Liver (tissue), 9 donors: ENCODE measurements around the gene FGF3. TPM values are rescaled to one million over a fixed set of nuclear protein-coding genes. Genes with fewer than 3 reads are reported as not detected.

ENCODE experiments used
- DNase-seq: peaks from one replicate; pipeline ENCODE4 v3.0.0-alpha.2; 2017; ENCODE audit warnings: low spot score
- H3K27ac ChIP-seq, 2 donors: one replicate each; pipeline ENCODE4 v1.7.0; 2013; ENCODE audit warnings: inconsistent platforms in 2 of 2, low read length in 2 of 2, control low read depth in 1 of 2, low read depth in 1 of 2, mild to moderate bottlenecking in 1 of 2
- H3K27me3 ChIP-seq, 4 donors: one replicate each; pipeline versions ENCODE4 v1.6.1 to v1.7.0; 2013; ENCODE audit warnings: low read length in 3 of 4, inconsistent platforms in 1 of 4, mild to moderate bottlenecking in 1 of 4, moderate library complexity in 1 of 4; ENCODE audit not compliant: control insufficient read depth in 4 of 4, insufficient read depth in 4 of 4
- H3K36me3 ChIP-seq, 4 donors: one replicate each; pipeline versions ENCODE4 v1.6.1 to v1.7.0; 2013; ENCODE audit warnings: low read length in 3 of 4, mild to moderate bottlenecking in 3 of 4, low read depth in 1 of 4, moderate library complexity in 1 of 4; ENCODE audit not compliant: control insufficient read depth in 4 of 4, insufficient read depth in 3 of 4
- H3K4me1 ChIP-seq, 4 donors: one replicate each; pipeline versions ENCODE4 v1.6.1 to v1.7.0; 2013; ENCODE audit warnings: low read length in 3 of 4, mild to moderate bottlenecking in 3 of 4, moderate library complexity in 1 of 4; ENCODE audit not compliant: control insufficient read depth in 4 of 4, insufficient read depth in 4 of 4
- H3K4me3 ChIP-seq, 3 donors: one replicate each; pipeline versions ENCODE4 v1.6.1 to v1.7.0; 2013; ENCODE audit warnings: low read length in 3 of 3, control low read depth in 1 of 3, low read depth in 1 of 3, mild to moderate bottlenecking in 1 of 3
- H3K9ac ChIP-seq, 2 donors: one replicate each; pipeline ENCODE4 v1.7.0; 2013; ENCODE audit warnings: low read length in 2 of 2, mild to moderate bottlenecking in 2 of 2, moderate library complexity in 2 of 2, control low read depth in 1 of 2, low read depth in 1 of 2
- H3K9me3 ChIP-seq, 4 donors: one replicate each; pipeline versions ENCODE4 v1.6.1 to v1.7.0; 2013; ENCODE audit warnings: low read length in 3 of 4; ENCODE audit not compliant: control insufficient read depth in 4 of 4
- EGR1 ChIP-seq, 2 donors: IDR thresholded peaks; 2 replicates each; pipeline ENCODE4 v1.6.1; 2016 to 2018; ENCODE audit warnings: antibody characterized with exemption in 2 of 2, low read depth in 2 of 2
- FOXA2 ChIP-seq: IDR thresholded peaks from 2 replicates; pipeline ENCODE4 v1.6.1; 2016; ENCODE audit warnings: antibody characterized with exemption
- GABPA ChIP-seq, 2 donors: IDR thresholded peaks in 1 of 2; conservative IDR thresholded peaks in 1 of 2; 2 replicates each; pipeline ENCODE4 v1.6.1; 2016; ENCODE audit warnings: antibody characterized with exemption in 2 of 2, mild to moderate bottlenecking in 1 of 2, moderate library complexity in 1 of 2
- HNF4G ChIP-seq: IDR thresholded peaks from 2 replicates; pipeline ENCODE4 v1.6.1; 2016; ENCODE audit warnings: antibody characterized with exemption
- JUND ChIP-seq, 2 donors: IDR thresholded peaks; 2 replicates each; pipeline ENCODE4 v1.6.1; 2016; ENCODE audit warnings: antibody characterized with exemption in 2 of 2
- MAX ChIP-seq: IDR thresholded peaks from 2 replicates; pipeline ENCODE4 v1.6.1; 2016; ENCODE audit warnings: antibody characterized with exemption
- NR2F2 ChIP-seq: IDR thresholded peaks from 2 replicates; pipeline ENCODE4 v1.6.1; 2016; ENCODE audit warnings: antibody characterized with exemption
- RAD21 ChIP-seq, 2 donors: IDR thresholded peaks; 2 replicates each; pipeline ENCODE4 v1.6.1; 2016; ENCODE audit warnings: antibody characterized with exemption in 2 of 2, mild to moderate bottlenecking in 2 of 2
- REST ChIP-seq: IDR thresholded peaks from 2 replicates; pipeline ENCODE4 v1.6.1; 2016; ENCODE audit warnings: antibody characterized with exemption, mild to moderate bottlenecking
- SP1 ChIP-seq: IDR thresholded peaks from 2 replicates; pipeline ENCODE4 v1.6.1; 2018; ENCODE audit warnings: antibody characterized with exemption, mild to moderate bottlenecking
- YY1 ChIP-seq: IDR thresholded peaks from 2 replicates; pipeline ENCODE4 v1.6.1; 2016; ENCODE audit warnings: antibody characterized with exemption, mild to moderate bottlenecking
- WGBS: extraction: QIAGEN DNeasy Blood & Tissue Kit; methylation state at CpG from one replicate; pipeline ENCODE4 v1.1.7; 2013; 5-methylcytosine and 5-hydroxymethylcytosine counted together
- polyA plus RNA-seq, 2 donors: library from polyadenylated mRNA; stranded (reverse) in 1 of 2; unstranded in 1 of 2; fragments of 200-250 nt in 1 of 2; fragments of >200 nt in 1 of 2; fragmentation: Nextera tagmentation in 1 of 2; extraction: Ambion mirVana in 1 of 2; gene quantifications; one replicate each; pipeline versions ENCODE4 v1.2.1 to v1.2.3, GENCODE V29; 2013 to 2015
- total RNA-seq, 2 donors: library from RNA; depleted of rRNA; stranded (reverse); fragments of >200 nt; gene quantifications; one replicate each; pipeline ENCODE4 v1.2.3, GENCODE V29; 2014
- TF ChIP-seq, protein P1 (sequence below): IDR thresholded peaks from 2 replicates; pipeline ENCODE4 v1.6.1; 2016; ENCODE audit warnings: antibody characterized with exemption
- donor health status: healthy.
- donor health status: healthy.
- donor health status: healthy.
- donor health status: healthy.
- donor health status: healthy.

FGF3 gene
- total and polyA plus RNA-seq, 4 donors: not detected

DNA sequence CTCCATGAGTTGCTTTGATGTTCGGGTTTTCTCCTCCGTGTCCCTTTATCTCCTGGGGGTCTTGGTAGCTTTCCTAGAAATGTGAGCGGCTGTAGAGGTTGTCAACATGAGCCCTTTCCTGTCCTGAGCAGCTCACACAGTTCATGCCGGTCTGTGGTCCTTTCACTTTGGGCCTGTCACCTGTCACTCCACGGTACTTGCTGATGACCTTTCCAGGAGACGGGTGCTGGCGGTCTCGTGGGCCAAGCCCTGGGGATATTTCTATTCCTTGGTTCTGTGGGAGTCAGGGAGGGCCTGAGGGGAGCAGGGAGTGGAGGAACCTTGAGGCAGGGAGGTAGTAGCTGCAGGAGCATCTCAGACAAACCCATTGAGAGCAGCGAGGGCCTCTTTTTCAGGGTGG lies 23.2 kb downstream of the FGF3 start:
- no peak for TF ChIP-seq SP1
- no peak for TF ChIP-seq REST
- TF ChIP-seq RAD21 (IDR thresholded peaks at IDR 0.05): no peak
- no peak for TF ChIP-seq NR2F2
- WGBS: 90% methylated on average over 9 of the region's 9 CpGs
- Histone ChIP-seq H3K4me3 (no peak overlapping the region), H3K36me3 (no peaks in the 10 kb centered on the region), H3K27me3 (no peaks in the 10 kb centered on the region), H3K9me3 (peaks cover 0 to 2% (median 0%) of the 10 kb centered on the region in 4 donors), H3K9ac (no peak overlapping the region), H3K4me1 (no peaks in the 10 kb centered on the region), H3K27ac (no peak overlapping the region)
- DNase-seq: no peak

GRCh38 chr11:69791276-69792180 lies 27.7 kb downstream of the FGF3 start:
- Histone ChIP-seq H3K4me1 (no peaks in the 10 kb centered on the region), H3K27ac (no peak overlapping the region), H3K9ac (no peak overlapping the region), H3K27me3 (no peaks in the 10 kb centered on the region), H3K9me3 (no peaks in the 10 kb centered on the region), H3K36me3 (no peaks in the 10 kb centered on the region), H3K4me3 (no peak overlapping the region)
- no peak for TF ChIP-seq GABPA (IDR thresholded peaks at IDR 0.05 in 1 of 2, conservative IDR thresholded peaks at IDR 0.05 in 1 of 2)
- no peak for TF ChIP-seq JUND (IDR thresholded peaks at IDR 0.05)
- TF ChIP-seq YY1: no peak
- no peak for TF ChIP-seq HNF4G
- no peak for TF ChIP-seq MAX
- TF ChIP-seq REST: no peak
- TF ChIP-seq, protein P1, sequence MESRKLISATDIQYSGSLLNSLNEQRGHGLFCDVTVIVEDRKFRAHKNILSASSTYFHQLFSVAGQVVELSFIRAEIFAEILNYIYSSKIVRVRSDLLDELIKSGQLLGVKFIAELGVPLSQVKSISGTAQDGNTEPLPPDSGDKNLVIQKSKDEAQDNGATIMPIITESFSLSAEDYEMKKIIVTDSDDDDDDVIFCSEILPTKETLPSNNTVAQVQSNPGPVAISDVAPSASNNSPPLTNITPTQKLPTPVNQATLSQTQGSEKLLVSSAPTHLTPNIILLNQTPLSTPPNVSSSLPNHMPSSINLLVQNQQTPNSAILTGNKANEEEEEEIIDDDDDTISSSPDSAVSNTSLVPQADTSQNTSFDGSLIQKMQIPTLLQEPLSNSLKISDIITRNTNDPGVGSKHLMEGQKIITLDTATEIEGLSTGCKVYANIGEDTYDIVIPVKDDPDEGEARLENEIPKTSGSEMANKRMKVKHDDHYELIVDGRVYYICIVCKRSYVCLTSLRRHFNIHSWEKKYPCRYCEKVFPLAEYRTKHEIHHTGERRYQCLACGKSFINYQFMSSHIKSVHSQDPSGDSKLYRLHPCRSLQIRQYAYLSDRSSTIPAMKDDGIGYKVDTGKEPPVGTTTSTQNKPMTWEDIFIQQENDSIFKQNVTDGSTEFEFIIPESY: no peak
- TF ChIP-seq SP1: no peak
- TF ChIP-seq FOXA2: no peak
- no peak for TF ChIP-seq RAD21 (IDR thresholded peaks at IDR 0.05)
- TF ChIP-seq EGR1 (IDR thresholded peaks at IDR 0.05; ENCODE audit: low read depth in 2 of 2): no peak
- no peak for DNase-seq
- 89% methylated on average over 25 of the region's 25 CpGs for WGBS
